Tibial artery (tissue), 4 donors: ENCODE data around the gene SYTL2.

Source experiments
- DNase-seq, 2 donors: peaks; one replicate each; pipeline ENCODE4 v3.0.0-alpha.2; 2019
- H3K27ac ChIP-seq, 2 donors: fragments of 200-600 bp; sonication (generic) in 1 of 2; 1 replicate in 1 of 2; 2 replicates in 1 of 2; pipeline ENCODE4 v1.5.1; 2018 to 2019; ENCODE audit warnings: mild to moderate bottlenecking in 1 of 2
- H3K27me3 ChIP-seq, 2 donors: fragments of 200-600 bp; sonication (generic) in 1 of 2; one replicate each; pipeline versions ENCODE4 v1.5.1 to v1.6.0; 2016 to 2019
- H3K36me3 ChIP-seq, 3 donors: fragments of 200-600 bp; sonication (generic) in 2 of 3; one replicate each; pipeline ENCODE4 v1.5.1; 2016 to 2019; ENCODE audit warnings: mild to moderate bottlenecking in 2 of 3
- H3K4me1 ChIP-seq, 4 donors: fragments of 200-600 bp; sonication (generic) in 2 of 4; 1 replicate in 3 of 4; 2 replicates in 1 of 4; pipeline ENCODE4 v1.5.1; 2016 to 2019
- H3K4me3 ChIP-seq, 2 donors: fragments of 200-600 bp; sonication (generic) in 1 of 2; 1 replicate in 1 of 2; 2 replicates in 1 of 2; pipeline ENCODE4 v1.5.1; 2018 to 2019; ENCODE audit warnings: mild to moderate bottlenecking in 2 of 2
- H3K9me3 ChIP-seq, 3 donors: fragments of 200-600 bp; sonication (generic) in 1 of 3; one replicate each; pipeline ENCODE4 v1.5.1; 2016 to 2019
- CTCF ChIP-seq, 2 experiments: fragments of 200-600 bp in 1 of 2; fragments of 450-650 bp in 1 of 2; IDR thresholded peaks; one replicate each; pipeline ENCODE4 v1.5.1; 2017 to 2019; ENCODE audit warnings: antibody characterized with exemption in 2 of 2, mild to moderate bottlenecking in 1 of 2, moderate library complexity in 1 of 2
- intact Hi-C: fragments of 100-400 bp; cut with DNase I; formaldehyde crosslinking; loops from one replicate; pipeline ENCODE4 v1.15.0; 2023; ENCODE audit warnings: low total_unique reads

The SYTL2 gene

GRCh38 chr11:85829172-85829571, 18.2 kb upstream of the SYTL2 start:
- no peaks in the 10 kb centered on the region for H3K36me3 ChIP-seq
- intact Hi-C loops = no loop called here
- no peak overlapping the region for H3K27ac ChIP-seq

GRCh38 chr11:85828640-85828978, 17.7 kb upstream of the SYTL2 start:
- peak overlapping the region in 1 of 2 donors; percentile 73 for H3K27ac ChIP-seq
- intact Hi-C loops = no loop called here
- H3K4me1 ChIP-seq = peaks cover 0 to 34% (median 29%) of the 10 kb centered on the region in 4 donors
- no peaks in the 10 kb centered on the region for H3K9me3 ChIP-seq
- H3K36me3 ChIP-seq = no peaks in the 10 kb centered on the region
- no peak for DNase-seq
- no peak overlapping the region for H3K4me3 ChIP-seq
- TF ChIP-seq CTCF (IDR thresholded peaks at IDR 0.05) = no peak
- no peaks in the 10 kb centered on the region for H3K27me3 ChIP-seq

More at GRCh38 chr11:85829172-85829571, 18.2 kb upstream of the SYTL2 start:
- no peaks in the 10 kb centered on the region for H3K9me3 ChIP-seq
- DNase-seq = no peak
- H3K4me3 ChIP-seq = no peak overlapping the region
- TF ChIP-seq CTCF (IDR thresholded peaks at IDR 0.05) = no peak
- H3K27me3 ChIP-seq = no peaks in the 10 kb centered on the region
- peaks cover 0 to 34% (median 29%) of the 10 kb centered on the region in 4 donors for H3K4me1 ChIP-seq

- Histone ChIP-seq H3K27me3 (no peaks in the 10 kb centered on the region), H3K9me3 (no peaks in the 10 kb centered on the region), H3K27ac (peak overlapping the region; percentile 70 to 73), H3K36me3 (no peaks in the 10 kb centered on the region), H3K4me3 (no peak overlapping the region), H3K4me1 (peaks cover 0 to 34% (median 29%) of the 10 kb centered on the region in 4 donors)
- intact Hi-C loops = no loop called here
- no peak for DNase-seq
- TF ChIP-seq CTCF (IDR thresholded peaks at IDR 0.05) = no peak
Observed at GRCh38 chr11:85827748-85828639, 17.1 kb upstream of the SYTL2 start.

GRCh38 chr11:85826116-85826855, 15.3 kb upstream of the SYTL2 start:
- Histone ChIP-seq H3K4me3 (no peak overlapping the region), H3K36me3 (no peaks in the 10 kb centered on the region), H3K27me3 (no peaks in the 10 kb centered on the region), H3K27ac (peak overlapping the region; percentile 70 to 73), H3K4me1 (peaks cover 0 to 42% (median 29%) of the 10 kb centered on the region in 4 donors), H3K9me3 (no peaks in the 10 kb centered on the region)
- no peak for DNase-seq
- TF ChIP-seq CTCF (IDR thresholded peaks at IDR 0.05) = peak; percentile 34 to 40
- intact Hi-C loops = no loop called here

GRCh38 chr11:85825616-85826015, 14.7 kb upstream of the SYTL2 start:
- Histone ChIP-seq H3K27ac (peak overlapping the region in 1 of 2 donors; percentile 73), H3K4me3 (no peak overlapping the region), H3K9me3 (no peaks in the 10 kb centered on the region), H3K36me3 (no peaks in the 10 kb centered on the region), H3K4me1 (peaks cover 0 to 44% (median 29%) of the 10 kb centered on the region in 4 donors), H3K27me3 (no peaks in the 10 kb centered on the region)
- no peak for TF ChIP-seq CTCF (IDR thresholded peaks at IDR 0.05)
- DNase-seq = no peak
- intact Hi-C loops = no loop called here
